LoVo (cell line): ENCODE measurements around the gene CYP11A1.

Experiments
- DNase-seq: peaks from one replicate; pipeline ENCODE4 v3.0.0-alpha.2; 2016; ENCODE audit warnings: low spot score

CYP11A1 gene

DNA sequence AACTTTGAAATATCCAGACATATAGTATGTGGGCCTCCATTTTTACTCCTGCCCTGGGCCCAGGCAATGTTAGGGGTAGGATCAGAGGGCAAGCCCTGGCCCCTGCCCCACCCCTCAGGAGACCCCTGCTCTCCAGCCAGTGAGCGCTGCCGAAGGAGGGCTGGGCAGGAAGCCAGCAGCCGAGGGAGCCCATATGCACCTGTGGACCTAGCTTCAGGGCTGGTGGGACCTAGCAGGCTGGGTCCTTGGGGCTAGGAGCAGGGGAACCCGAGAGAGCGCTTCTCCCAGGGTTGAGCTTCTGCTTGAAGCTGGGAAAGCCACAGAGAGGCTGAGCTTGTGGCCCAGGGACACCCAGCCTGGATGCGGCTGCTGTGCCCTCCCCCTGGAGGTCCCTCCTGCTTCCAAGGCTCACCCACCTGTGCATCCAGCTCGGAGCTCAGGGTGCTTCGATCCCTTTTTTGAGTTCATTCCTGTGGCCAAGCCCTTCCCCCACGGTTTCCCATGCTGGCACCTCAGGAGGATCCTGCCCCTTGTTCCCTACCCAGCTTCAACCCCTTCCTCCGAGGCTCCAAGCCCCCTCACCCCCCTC, 21.0 kb upstream of the CYP11A1 start:
- DNase-seq = no peak

DNA sequence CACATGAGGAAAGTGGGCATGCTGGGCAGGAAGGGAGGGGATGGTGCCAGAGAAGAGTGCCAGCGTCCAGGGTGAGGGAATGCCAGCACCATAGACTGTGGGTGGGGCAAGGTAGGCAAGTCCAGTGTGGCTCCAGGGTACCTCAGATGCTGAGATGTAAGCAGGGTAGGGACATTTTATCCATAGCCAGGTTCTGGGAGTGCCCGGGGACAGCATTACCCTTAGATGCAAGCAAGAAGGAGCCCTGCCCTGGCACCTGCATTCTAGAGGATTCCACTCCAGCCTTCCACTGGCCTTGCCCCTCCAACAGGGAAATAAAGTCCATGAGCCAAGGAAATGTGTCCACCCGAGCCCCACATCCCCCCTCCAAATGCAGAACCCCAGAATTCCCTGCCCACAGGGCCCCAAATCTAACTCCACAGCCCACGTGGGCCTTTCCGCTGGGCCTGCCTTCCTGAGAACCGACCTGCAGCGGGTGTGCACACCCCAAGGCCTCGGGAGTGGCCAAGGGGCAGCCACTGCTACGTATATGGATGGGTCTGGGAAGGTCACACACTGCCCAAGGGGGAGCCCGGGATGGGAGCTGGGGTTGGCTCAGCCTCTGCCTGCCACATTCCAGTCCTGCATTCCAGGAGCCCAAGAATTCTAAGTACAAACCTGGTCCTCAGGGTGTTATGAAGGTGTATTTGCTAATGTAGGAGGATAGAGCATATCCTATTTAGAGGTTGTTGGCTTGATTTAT, 20.3 kb upstream of the CYP11A1 start:
- no peak for DNase-seq

DNA sequence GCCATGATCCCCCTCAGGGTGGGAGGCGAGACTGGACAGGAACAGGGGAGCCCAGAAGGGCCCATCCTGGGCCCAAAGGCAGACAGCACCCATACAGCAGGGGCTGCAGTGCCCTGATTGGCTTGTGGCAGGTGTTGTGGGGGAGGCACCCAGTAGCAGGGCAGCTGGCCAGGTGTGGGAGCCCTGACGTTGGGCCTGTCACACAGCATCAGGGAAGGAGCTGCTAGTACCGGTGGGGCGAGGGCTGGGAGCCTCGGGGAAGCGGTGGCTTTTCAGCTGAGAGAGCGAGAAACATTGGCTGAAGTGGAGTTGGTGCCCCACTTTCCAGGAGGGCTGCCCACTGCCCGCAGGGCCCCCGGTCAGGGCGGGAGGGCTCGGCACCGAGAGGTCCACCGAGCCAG, 19.7 kb upstream of the CYP11A1 start:
- no peak for DNase-seq

DNA sequence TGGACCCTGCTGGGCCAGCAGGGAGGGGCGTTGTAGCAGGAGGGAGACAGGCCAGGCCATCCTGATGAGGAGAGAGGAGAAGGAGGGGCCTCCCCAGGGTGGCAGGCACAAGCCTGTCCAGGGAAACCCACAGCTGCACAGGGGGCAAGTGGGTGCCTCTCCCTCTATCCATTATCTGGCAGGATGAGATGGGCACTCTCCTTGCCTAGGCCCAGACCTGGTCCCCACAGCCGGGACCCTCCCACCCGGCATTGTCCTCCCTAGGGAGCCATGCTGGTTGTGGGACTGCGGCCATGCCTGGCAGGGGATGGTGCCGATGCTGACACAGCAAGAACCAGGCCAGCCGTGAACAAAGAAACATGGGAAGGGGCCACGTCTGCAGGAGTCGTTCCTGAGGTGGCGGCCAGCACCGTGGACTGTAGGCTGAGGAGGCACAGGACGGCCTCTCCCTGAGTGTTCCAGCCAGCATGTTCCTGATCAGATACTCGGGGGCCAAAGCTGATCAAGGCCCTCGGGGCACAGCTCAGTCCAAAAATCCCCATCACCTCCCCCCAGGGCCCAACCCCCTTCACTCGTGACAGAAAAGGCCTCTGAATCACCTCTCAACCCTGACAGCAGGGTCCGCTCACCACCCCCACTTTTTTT, 19.2 kb upstream of the CYP11A1 start:
- no peak for DNase-seq

DNA sequence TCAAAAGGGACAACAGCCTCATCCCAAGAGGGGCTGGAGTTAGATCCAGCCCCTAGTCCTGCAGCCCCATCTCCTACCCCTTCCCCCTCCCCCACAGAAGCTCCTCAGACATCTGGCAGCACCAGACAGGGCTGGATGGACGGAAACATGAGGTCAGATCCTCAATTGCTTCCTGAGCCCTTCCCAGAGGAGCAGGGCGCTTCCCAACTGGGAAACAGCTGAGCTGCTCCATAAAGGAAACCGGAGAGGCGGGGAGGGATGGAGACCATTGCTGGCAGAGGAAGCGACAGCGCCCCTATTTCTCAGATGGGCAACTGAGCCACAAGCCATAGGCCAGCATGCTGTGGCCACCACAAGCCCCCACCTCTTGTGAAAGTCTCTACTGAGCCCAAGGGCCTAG, 18.3 kb upstream of the CYP11A1 start:
- no peak for DNase-seq

DNA sequence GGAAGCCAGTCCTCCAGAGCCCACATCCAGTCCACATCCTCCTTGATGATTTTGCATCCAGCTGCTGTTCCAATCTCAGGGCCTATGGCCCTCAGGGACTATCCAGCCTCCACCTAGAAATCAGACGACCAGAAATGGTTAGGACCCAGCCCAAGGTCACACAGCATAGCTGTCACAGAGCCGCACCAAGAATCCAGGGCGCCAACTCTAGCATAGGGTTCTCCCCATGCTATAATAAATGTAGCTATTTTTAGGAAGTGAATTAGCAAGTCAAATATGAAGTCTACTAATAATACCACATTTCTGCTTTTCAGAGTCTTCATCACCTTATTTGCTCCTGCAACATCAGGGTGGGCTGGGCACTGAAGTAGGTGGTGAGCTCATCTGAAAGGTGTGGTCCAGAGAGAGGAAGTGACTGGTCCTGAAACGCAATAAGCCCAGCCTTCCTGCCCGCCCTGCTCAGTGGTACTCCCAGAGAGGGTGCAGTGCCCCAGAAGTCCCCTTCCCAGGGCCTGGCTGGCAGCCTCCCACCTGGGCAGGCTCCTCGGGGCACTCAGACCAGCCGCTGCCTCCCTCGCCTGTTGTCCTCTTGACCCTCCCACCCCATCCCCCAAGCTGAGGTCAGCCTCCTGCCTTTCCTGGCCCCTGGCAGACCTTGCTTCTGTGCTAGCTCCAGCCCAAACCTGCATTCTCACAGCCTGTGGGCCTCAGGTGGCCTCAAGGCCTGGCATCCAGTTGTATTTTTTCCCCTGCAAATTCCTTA, 17.6 kb upstream of the CYP11A1 start:
- DNase-seq = no peak

DNA sequence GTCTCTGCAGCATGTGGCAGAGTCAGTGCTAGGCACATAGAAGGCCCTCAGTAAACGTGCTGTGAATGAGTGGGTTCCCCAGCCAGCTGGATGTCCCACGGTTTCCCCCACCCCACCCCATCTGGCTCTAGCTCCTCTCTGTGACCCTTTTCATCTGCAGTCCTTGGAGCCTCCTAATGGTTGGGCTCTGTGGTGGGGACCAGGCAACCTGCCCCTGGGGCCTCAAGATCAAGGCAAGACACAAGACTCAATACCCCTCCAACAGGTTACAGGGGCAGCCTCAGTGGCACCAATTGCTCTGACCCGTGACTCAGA, 17.1 kb upstream of the CYP11A1 start:
- no peak for DNase-seq

DNA sequence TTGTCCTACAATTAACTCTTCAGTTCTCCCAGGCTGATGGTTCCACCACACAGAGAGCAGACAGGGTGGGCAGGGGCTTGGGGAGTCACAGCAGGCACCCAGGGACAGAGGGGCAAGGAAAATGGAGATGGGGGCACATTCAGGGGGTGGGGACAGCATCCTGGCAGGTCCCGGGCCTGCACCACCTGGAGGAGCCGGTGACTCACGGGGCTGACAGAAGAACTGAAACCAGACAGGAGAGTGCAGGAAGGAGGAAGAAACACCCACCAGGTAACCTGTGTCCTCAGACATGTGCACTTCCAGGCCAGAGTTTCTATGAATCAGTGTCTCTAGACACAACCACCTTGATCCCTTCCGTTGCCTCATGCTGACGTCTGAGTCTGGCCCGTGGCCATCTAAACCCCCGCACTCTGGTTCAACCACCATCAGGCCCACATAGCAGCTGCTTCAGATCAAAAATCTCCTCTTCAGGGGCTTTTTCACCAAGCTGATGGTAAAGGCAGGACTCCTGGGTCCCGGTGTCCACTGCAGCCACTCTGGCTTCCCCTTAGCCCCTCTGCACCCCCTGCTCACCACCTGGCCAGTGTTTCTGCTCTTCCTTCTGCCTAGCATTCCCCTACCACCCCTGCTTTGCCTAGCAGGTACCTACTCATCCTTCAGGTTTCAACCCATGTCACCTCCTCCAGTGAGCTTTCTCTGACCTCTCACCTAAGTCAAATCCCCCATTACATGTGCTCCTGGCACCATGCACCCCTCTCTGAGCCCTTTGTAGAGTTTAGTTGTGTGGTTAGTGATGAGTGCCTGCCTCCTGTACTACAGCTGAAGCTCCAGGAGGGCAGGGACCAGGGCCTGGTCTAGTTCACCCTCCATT, 16.5 kb upstream of the CYP11A1 start:
- no peak for DNase-seq

DNA sequence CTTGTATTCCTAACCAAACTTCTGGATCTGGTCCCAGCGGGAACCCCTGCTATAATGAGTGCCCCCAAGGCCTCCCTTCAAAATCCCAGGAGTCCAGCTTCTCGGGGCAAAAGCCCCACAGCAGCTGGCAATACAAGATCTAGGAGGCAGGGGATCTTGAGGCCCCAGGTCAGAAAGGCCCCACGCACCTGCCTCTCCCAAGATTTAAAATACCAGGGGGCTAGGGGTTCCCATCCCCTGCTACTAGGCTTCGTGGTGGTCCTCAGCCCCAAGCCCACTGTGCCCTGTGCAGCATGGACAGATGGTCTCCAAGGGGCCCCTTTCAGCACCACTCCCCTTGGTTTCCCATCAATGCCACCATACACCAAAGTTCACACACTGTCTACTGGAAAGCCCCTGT, 15.8 kb upstream of the CYP11A1 start:
- DNase-seq = no peak

DNA sequence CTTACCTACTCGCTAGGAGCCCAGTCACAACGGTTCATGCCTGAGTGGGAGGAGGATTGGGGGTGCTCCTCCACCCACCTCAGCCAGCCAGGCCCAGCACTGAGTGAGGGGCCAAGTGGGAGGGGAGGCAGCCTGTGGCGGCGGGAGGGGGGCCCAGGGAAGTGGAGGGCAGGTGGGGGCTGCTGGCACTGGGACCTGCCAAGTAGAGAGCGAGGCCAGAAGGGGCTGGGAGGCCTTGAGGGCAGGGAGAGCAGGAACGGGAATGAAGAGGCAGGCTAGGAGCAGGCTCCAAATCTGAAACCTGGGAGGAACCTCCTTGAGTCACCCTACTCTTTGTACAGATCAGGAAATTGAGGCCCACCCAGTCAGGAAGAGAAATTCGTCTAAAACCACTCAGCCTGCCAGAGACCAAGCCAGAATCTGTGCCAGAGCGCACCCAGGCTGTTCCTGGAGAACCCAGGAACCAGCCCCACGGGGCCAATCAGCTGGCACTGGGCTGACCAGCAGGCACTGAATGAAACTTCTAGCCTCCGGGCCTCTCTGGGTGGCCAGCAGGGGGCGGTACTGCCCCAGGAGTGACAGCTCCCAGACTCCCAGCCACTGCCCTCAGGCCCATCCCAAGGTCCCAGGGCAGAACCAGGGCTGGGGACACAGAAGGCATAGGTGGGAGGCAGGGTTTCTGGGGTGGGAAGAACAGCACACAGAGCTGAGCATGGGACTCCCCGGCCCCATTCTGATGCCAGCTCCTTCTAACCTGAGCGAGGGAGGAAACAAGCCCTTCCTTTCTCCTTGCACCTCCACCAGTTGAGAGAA, 14.8 kb upstream of the CYP11A1 start:
- peak; percentile 84 for DNase-seq

DNA sequence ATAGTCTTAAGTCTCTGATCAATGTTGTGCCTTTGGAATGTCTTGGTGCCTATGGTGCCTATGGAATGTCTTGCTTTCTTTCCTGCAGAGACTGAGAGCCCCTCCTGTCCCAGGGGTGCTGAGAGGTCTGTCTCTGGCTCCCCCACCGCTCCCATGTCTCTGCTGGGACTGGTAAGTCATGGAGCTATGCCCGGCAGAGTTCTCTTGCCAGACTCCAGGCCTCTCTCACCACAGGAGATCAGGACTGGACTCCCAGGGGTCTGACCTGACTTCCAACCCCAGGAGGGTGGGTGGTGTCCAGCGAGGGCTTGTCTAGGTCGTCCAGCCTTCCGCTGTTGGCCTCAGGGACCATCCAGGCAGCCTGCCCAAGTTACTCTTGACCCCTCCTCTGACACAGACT, 14.0 kb upstream of the CYP11A1 start:
- no peak for DNase-seq

DNA sequence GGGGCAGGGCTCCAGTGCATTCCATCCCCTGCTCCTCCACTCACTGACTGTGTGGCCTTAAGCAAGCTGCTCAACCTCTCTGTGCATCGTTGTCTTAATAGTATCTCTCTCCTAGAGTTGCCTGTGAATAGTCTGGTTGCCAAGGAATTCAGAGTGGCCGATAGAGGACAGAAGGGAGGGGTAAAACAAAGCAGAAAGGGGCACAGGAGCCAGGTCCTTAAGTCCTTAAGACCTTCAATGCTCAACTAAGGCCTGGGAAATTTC, 13.7 kb upstream of the CYP11A1 start:
- no peak for DNase-seq

DNA sequence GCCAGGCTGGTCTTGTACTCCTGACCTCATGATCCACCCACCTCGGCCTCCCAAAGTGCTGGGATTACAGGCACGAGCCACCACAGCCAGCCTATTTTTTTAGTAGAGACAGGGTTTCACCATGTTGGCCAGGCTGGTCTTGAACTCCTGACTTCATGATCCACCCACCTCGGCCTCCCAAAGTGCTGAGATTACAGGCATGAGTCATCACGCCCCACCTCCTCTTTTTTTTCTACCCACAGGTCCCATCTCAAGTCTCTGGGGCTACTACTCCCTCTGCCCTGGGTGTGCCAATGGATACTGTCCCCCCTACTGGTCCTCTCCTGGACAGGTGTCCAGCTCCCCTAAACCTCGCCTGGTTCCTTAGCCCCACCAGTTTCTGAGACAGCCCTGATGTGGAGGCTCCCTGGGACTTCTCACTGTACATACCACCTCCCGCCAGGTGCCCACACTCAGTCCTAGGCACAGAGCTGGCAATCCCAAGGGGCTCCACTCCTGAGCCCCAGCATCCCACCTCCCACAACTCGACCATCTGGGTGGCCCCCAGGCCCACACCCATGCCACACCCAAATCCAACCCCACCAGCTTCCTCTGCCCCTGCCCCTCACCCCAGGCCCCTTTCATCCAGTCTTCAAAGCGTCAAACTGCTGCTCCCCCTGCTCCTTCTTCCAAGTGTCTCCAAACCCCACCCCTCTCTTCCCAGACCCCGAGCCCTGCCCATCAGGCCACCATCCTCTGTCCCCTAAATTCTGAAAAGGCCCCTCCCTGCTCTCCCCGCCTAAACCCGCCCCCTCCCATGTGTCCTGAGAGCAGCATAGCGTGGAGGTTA, 13.1 kb upstream of the CYP11A1 start:
- DNase-seq = no peak

DNA sequence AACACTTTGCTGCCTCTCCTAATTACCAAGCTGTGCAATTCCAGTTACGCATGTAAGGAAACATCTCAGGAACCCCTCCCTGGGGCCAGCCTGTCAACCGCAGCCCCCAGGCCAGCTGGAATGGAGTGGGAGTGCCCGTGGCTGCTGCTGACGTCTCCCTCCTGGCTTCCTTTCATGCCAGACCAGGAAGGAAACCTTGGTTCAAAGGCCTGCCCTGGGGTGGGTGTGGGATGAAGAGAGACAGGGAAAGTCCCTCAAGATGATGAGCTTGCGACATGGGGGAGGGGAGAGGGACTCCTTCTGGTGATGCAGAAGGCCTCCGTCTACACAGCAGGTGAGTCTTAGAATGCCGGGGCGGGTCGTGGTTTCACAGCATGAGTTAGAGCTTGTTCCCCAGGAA, 11.4 kb upstream of the CYP11A1 start:
- no peak for DNase-seq

DNA sequence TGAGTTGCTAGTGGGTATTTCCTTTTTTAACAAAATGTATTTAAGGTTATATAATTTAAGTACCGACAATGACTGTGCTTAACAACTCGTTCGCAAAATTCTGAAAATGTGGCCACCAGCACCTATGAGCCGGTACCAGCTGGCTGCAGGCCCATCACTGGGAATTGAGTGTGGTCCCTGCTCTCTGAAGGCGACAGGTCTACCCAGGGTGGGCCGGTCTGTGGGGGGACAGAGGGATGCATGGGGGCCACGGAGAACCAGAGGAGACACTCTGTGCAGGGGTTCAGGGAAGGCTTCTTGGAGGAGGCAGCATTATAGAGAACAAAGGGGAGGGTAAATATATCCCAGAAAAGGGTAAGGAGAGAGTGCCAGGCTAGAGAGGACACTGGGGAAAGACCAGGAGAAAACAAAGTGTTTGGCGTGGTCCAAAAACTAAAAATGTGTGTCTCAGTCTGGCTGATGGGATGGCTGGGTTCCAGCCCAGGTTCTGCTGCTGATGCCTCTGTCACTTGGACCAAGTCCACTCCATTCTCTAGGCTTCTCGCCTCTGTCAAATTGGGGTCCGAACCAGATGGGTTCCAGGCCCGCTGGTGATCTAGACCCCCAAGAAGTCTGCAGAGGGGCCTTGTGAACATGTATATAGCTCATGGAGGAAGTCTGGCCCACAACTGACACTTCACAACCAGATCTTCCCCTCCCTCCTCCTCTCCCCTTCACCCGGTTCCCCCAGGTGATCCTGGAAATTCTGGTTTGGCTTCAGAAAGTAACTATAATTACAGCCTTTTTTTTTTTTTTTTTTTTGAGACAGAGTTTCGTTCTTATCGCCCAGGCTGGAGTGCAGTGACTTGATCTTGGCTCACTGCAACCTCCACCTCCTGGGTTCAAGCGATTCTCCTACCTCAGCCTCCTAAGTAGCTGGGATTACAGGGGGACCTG, 10.7 kb upstream of the CYP11A1 start:
- DNase-seq = no peak

DNA sequence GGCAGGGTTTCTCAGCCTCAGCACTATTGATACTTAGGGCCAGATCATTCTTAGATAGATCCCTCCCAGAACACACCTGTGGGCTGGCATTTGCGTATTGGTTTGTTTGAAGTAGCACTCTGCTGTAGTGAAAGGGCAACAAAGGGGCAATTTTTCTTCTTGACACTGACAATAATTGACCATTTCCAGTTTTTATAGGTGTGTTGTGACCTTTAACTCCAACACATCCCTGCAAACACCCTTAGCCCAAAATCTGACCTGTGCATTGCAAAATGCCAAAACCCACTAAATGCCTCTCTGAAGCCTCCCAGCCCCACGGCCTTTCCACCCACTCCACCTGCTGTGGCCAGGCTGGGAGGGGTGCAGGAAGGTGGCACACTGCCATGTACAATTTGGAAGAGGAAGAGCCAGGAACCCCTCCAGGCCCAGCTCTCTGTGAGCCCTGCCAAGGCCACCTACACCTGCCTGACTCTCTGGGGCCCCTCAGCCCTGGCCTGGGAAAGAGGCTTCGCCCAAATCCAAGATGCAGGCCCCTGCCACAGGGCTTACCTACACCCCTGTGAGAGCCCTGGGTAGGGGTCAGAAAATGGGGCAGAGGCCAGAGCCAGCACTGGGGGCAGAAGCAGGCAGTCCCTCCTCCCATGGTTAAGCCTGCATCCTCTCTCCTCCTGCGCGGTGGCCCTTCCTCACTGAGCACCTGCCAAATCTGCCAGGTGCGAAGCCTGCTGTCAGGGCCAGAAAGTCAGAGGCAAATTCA, 9.6 kb upstream of the CYP11A1 start:
- no peak for DNase-seq

DNA sequence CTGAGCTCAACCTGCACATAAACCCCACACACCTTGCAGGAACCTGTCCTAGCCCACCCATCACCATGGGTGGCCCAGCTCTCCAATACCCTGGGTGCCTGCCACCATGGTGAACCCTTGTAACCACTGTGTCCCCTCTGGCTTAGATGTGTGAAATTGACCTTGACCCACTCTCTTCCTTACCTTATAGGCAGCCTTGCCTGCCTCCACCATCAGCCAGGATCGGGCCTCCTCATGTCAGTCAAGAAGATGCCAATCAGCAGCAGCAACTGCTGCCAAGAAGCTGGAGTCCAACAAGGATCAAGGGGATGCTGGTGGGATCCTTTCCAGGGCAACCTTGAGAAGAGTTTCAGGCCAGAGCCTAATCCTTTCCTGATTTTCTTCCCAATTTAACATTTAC, 8.8 kb upstream of the CYP11A1 start:
- no peak for DNase-seq

DNA sequence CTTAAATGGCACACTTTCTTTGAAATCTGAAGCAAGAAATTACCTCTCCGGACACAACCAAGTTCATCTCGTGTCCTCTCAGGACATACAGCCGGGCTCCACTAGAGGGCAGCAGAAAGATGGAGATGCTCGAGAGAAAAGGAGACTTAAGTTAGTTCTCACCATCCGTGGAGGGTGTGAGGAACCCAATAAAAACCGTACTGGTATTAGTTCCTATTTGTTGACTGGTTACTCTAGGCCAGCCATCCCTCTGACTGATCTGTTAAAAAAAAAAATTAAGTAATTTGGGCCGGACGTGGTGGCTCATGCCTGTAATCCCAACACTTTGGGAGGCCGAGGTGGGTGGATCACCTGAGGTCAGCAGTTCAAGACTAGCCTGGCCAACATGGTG, 7.9 kb upstream of the CYP11A1 start:
- DNase-seq = peak; percentile 84
